GM23338 (cell line): Measurements from ENCODE around the gene SEPTIN8. TPM values are rescaled to one million over a fixed set of nuclear protein-coding genes. Genes with fewer than 3 reads are reported as not detected.

Experiments used
- ATAC-seq: fragments of 200-7000 bp; cut with Tn5 transposase; 3 replicates; pipeline ENCODE4 v1.9.1; 2020
- DNase-seq: peaks from one replicate; pipeline ENCODE4 v3.0.0-alpha.2; 2015; ENCODE audit warnings: low spot score
- H2AFZ ChIP-seq: fragments of 200-600 bp; sonication (generic); 2 replicates; pipeline ENCODE4 v1.8.0; 2016; ENCODE audit warnings: antibody characterized with exemption, mild to moderate bottlenecking, moderate library complexity
- H3F3A ChIP-seq: fragments of 200-600 bp; sonication (generic); replicated peaks from 2 replicates; pipeline ENCODE4 v1.8.0; 2017; ENCODE audit warnings: antibody characterized with exemption, mixed run types, low read depth
- H3K27ac ChIP-seq: fragments of 200-600 bp; sonication (generic); 2 replicates; pipeline ENCODE4 v1.6.1; 2016; ENCODE audit warnings: low read depth
- H3K27me3 ChIP-seq: fragments of 200-600 bp; sonication (generic); 2 replicates; pipeline ENCODE4 v1.8.0; 2016; ENCODE audit warnings: mild to moderate bottlenecking, mixed run types, moderate library complexity; ENCODE audit not compliant: insufficient read depth
- H3K36me3 ChIP-seq: fragments of 200-600 bp; sonication (generic); 2 replicates; pipeline ENCODE4 v1.8.0; 2016; ENCODE audit warnings: mild to moderate bottlenecking; ENCODE audit not compliant: insufficient read depth
- H3K4me1 ChIP-seq: fragments of 200-600 bp; sonication (generic); 2 replicates; pipeline ENCODE4 v1.8.0; 2016; ENCODE audit warnings: mild to moderate bottlenecking, moderate library complexity; ENCODE audit not compliant: insufficient read depth
- H3K4me2 ChIP-seq: fragments of 200-600 bp; sonication (generic); 2 replicates; pipeline ENCODE4 v1.7.1; 2017; ENCODE audit warnings: mixed run types
- H3K4me3 ChIP-seq: fragments of 200-600 bp; sonication (generic); 2 replicates; pipeline ENCODE4 v1.6.1; 2016; ENCODE audit warnings: mixed run types
- H3K79me2 ChIP-seq: fragments of 200-600 bp; sonication (generic); replicated peaks from 2 replicates; pipeline ENCODE4 v1.8.0; 2017; ENCODE audit warnings: mild to moderate bottlenecking; ENCODE audit not compliant: insufficient read depth
- H3K9me2 ChIP-seq: fragments of 200-600 bp; sonication (generic); 2 replicates; pipeline ENCODE4 v1.8.0; 2017; ENCODE audit not compliant: insufficient read depth
- H4K20me1 ChIP-seq: fragments of 200-600 bp; sonication (generic); replicated peaks from 2 replicates; pipeline ENCODE4 v1.8.0; 2017; ENCODE audit warnings: mild to moderate bottlenecking; ENCODE audit not compliant: insufficient read depth
- H3K27ac Mint-ChIP-seq: 2 replicates; pipeline ENCODE4 v1.8.0; 2020; ENCODE audit warnings: inconsistent platforms, mild to moderate bottlenecking, moderate library complexity, mixed read lengths
- H3K27me3 Mint-ChIP-seq: 3 replicates; pipeline ENCODE4 v1.8.0; 2022; ENCODE audit warnings: low read depth, mild to moderate bottlenecking, moderate library complexity, mixed read lengths, inconsistent platforms; ENCODE audit not compliant: insufficient read depth, poor library complexity
- H3K36me3 Mint-ChIP-seq: 3 replicates; pipeline ENCODE4 v1.8.0; 2021; ENCODE audit warnings: low read depth, mild to moderate bottlenecking, inconsistent platforms, moderate library complexity, mixed read lengths
- H3K4me1 Mint-ChIP-seq: 3 replicates; pipeline ENCODE4 v1.8.0; 2020; ENCODE audit warnings: mild to moderate bottlenecking, inconsistent platforms, mixed read lengths
- H3K4me3 Mint-ChIP-seq: 3 replicates; pipeline ENCODE4 v1.8.0; 2021; ENCODE audit warnings: moderate library complexity, mild to moderate bottlenecking, inconsistent platforms, mixed read lengths
- H3K9me3 Mint-ChIP-seq: 3 replicates; pipeline ENCODE4 v1.8.0; 2020; ENCODE audit warnings: moderate library complexity, mild to moderate bottlenecking, inconsistent platforms, mixed read lengths
- CREB1 ChIP-seq: fragments of 250-450 bp; sonication (Bioruptor Pico); IDR thresholded peaks from 2 replicates; pipeline ENCODE4 v1.5.0; 2020; ENCODE audit warnings: low read depth, mild to moderate bottlenecking, moderate library complexity
- EZH2 ChIP-seq: fragments of 200-600 bp; sonication (generic); IDR thresholded peaks from one replicate; pipeline ENCODE4 v1.8.0; 2017; ENCODE audit warnings: antibody characterized with exemption, mild to moderate bottlenecking, low read depth; ENCODE audit not compliant: unreplicated experiment
- EZH2phosphoT487 ChIP-seq: fragments of 200-600 bp; sonication (generic); IDR thresholded peaks from one replicate; pipeline ENCODE4 v1.8.1; 2018; ENCODE audit warnings: antibody characterized with exemption; ENCODE audit not compliant: unreplicated experiment
- STAT1 ChIP-seq: IDR thresholded peaks from one replicate; pipeline ENCODE4 v1.6.1; 2016; ENCODE audit warnings: antibody characterized with exemption; ENCODE audit not compliant: unreplicated experiment
- ZNF331 ChIP-seq: fragments of 250-450 bp; sonication (Bioruptor Pico); IDR thresholded peaks from 2 replicates; pipeline ENCODE4 v1.5.0; 2020; ENCODE audit warnings: low read depth, mild to moderate bottlenecking, moderate library complexity
- polyA plus RNA-seq: library from polyadenylated mRNA; unstranded; fragments of >200 nt; fragmentation: Nextera tagmentation; extraction: Ambion mirVana; gene quantifications from 2 replicates; pipeline ENCODE4 v1.2.1, GENCODE V29; 2016
- total RNA-seq: library from RNA; depleted of rRNA; stranded (reverse); fragments of >200 nt; shearing (Covaris generic); gene quantifications from 2 replicates; pipeline ENCODE4 v1.2.3, GENCODE V29; 2014
- TF ChIP-seq, protein P1 (sequence below), 2 experiments: fragments of 200-600 bp in 1 of 2; sonication (generic) in 1 of 2; conservative IDR thresholded peaks; 2 replicates each; pipeline versions ENCODE4 v1.5.1 to v1.6.1; 2016 to 2017; ENCODE audit warnings: antibody characterized with exemption in 2 of 2, low read depth in 2 of 2, mild to moderate bottlenecking in 2 of 2, moderate library complexity in 1 of 2
- TF ChIP-seq, protein P2 (sequence below): IDR thresholded peaks from 2 replicates; pipeline ENCODE4 v1.6.1; 2016; ENCODE audit warnings: antibody characterized with exemption
- TF ChIP-seq, protein P3 (sequence below): fragments of 250-450 bp; sonication (Bioruptor Pico); IDR thresholded peaks from 2 replicates; pipeline ENCODE4 v1.5.0; 2020; ENCODE audit warnings: mild to moderate bottlenecking, moderate library complexity

SEPTIN8 gene
- total and polyA plus RNA-seq, 2 experiments from 2014 or later, result 8.8 to 45.0 TPM

DNA sequence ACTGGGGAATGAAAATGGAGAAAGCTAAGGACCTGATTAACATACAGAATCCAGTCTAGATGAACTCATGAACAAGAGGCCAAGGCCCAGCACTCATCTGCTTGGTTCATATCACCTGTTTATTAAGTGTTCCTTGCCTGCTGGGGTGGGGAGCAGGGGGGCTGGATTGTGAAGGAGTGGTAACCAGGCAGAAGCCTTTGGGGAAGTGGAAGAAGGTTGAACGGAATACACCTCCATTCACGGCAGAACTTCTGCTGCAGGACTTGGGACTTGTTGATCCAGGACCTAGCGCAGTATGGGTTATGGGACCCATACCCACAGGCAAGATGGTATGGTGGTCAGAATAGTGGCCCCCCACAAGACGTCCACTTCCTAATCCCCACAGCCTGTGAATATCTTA is 8.8 kb upstream of the SEPTIN8 start:
- Histone ChIP-seq H3K79me2 (no peaks in the 10 kb centered on the region), H3K4me1 (no peaks in the 10 kb centered on the region), H2AFZ (no peak overlapping the region), H3K4me3 (no peak overlapping the region), H3F3A (no peaks in the 10 kb centered on the region), H3K36me3 (no peaks in the 10 kb centered on the region), H4K20me1 (no peaks in the 10 kb centered on the region), H3K4me2 (no peak overlapping the region), H3K27me3 (peaks cover 16% of the 10 kb centered on the region), H3K9me2 (no peaks in the 10 kb centered on the region), H3K27ac (no peak overlapping the region)
- TF ChIP-seq, protein P1, sequence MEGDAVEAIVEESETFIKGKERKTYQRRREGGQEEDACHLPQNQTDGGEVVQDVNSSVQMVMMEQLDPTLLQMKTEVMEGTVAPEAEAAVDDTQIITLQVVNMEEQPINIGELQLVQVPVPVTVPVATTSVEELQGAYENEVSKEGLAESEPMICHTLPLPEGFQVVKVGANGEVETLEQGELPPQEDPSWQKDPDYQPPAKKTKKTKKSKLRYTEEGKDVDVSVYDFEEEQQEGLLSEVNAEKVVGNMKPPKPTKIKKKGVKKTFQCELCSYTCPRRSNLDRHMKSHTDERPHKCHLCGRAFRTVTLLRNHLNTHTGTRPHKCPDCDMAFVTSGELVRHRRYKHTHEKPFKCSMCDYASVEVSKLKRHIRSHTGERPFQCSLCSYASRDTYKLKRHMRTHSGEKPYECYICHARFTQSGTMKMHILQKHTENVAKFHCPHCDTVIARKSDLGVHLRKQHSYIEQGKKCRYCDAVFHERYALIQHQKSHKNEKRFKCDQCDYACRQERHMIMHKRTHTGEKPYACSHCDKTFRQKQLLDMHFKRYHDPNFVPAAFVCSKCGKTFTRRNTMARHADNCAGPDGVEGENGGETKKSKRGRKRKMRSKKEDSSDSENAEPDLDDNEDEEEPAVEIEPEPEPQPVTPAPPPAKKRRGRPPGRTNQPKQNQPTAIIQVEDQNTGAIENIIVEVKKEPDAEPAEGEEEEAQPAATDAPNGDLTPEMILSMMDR (conservative IDR thresholded peaks at IDR 0.05; ENCODE audit: low read depth in 2 of 2), result no peak
- TF ChIP-seq, protein P2, sequence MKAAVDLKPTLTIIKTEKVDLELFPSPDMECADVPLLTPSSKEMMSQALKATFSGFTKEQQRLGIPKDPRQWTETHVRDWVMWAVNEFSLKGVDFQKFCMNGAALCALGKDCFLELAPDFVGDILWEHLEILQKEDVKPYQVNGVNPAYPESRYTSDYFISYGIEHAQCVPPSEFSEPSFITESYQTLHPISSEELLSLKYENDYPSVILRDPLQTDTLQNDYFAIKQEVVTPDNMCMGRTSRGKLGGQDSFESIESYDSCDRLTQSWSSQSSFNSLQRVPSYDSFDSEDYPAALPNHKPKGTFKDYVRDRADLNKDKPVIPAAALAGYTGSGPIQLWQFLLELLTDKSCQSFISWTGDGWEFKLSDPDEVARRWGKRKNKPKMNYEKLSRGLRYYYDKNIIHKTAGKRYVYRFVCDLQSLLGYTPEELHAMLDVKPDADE, result no peak
- TF ChIP-seq ZNF331 (CRISPR knock-in tag) (no peak), STAT1 (no peak), EZH2phosphoT487 (no peak)
- DNase-seq (no peak), ATAC-seq (no peak)
- H3K36me3 Mint-ChIP-seq, result no peaks in the 10 kb centered on the region
- peaks cover 11% of the 10 kb centered on the region for H3K4me1 Mint-ChIP-seq
- H3K9me3 Mint-ChIP-seq, result no peaks in the 10 kb centered on the region
- H3K27ac Mint-ChIP-seq, result no peak overlapping the region
- no peak overlapping the region for H3K4me3 Mint-ChIP-seq
- peaks cover 9% of the 10 kb centered on the region for H3K27me3 Mint-ChIP-seq

DNA sequence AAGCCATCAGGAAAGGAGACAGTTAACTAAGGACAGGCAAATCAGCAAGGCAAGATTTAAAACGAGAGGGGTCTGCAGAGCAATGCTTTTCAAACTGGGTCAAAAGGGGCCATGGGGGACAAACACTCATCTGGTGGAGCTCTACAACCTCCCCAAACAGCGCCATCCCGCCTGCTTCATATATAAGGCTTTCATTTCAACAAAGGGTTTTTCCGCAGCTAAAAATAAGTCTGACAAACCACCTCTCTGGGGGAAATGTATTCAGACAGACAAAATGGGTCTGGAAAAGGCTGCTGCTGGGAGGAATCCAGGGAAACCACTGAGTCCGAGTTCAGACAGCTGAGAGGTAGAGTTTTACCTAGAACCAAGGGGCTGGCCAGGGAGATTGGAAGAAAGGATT is 8.3 kb upstream of the SEPTIN8 start:
- Mint-ChIP-seq H3K9me3 (no peaks in the 10 kb centered on the region), H3K27ac (no peak overlapping the region), H3K4me1 (peaks cover 11% of the 10 kb centered on the region), H3K36me3 (no peaks in the 10 kb centered on the region), H3K4me3 (no peak overlapping the region), H3K27me3 (peaks cover 9% of the 10 kb centered on the region)
- Histone ChIP-seq H3F3A (no peaks in the 10 kb centered on the region), H3K27ac (no peak overlapping the region), H2AFZ (peak overlapping the region; percentile 47; the same call in 1 of the 2 replicates), H4K20me1 (no peaks in the 10 kb centered on the region), H3K27me3 (peaks cover 21% of the 10 kb centered on the region), H3K36me3 (no peaks in the 10 kb centered on the region), H3K4me1 (no peaks in the 10 kb centered on the region), H3K9me2 (no peaks in the 10 kb centered on the region), H3K4me2 (no peak overlapping the region), H3K79me2 (no peaks in the 10 kb centered on the region), H3K4me3 (no peak overlapping the region)
- ATAC-seq, result no peak
- no peak for DNase-seq
- TF ChIP-seq EZH2phosphoT487, result no peak
- TF ChIP-seq CREB1, result no peak
- TF ChIP-seq, protein P2, result no peak
- no peak for TF ChIP-seq ZNF331 (CRISPR knock-in tag)
- no peak for TF ChIP-seq EZH2
- TF ChIP-seq, protein P1 (conservative IDR thresholded peaks at IDR 0.05; ENCODE audit: low read depth in 2 of 2), result no peak
- TF ChIP-seq, protein P3, sequence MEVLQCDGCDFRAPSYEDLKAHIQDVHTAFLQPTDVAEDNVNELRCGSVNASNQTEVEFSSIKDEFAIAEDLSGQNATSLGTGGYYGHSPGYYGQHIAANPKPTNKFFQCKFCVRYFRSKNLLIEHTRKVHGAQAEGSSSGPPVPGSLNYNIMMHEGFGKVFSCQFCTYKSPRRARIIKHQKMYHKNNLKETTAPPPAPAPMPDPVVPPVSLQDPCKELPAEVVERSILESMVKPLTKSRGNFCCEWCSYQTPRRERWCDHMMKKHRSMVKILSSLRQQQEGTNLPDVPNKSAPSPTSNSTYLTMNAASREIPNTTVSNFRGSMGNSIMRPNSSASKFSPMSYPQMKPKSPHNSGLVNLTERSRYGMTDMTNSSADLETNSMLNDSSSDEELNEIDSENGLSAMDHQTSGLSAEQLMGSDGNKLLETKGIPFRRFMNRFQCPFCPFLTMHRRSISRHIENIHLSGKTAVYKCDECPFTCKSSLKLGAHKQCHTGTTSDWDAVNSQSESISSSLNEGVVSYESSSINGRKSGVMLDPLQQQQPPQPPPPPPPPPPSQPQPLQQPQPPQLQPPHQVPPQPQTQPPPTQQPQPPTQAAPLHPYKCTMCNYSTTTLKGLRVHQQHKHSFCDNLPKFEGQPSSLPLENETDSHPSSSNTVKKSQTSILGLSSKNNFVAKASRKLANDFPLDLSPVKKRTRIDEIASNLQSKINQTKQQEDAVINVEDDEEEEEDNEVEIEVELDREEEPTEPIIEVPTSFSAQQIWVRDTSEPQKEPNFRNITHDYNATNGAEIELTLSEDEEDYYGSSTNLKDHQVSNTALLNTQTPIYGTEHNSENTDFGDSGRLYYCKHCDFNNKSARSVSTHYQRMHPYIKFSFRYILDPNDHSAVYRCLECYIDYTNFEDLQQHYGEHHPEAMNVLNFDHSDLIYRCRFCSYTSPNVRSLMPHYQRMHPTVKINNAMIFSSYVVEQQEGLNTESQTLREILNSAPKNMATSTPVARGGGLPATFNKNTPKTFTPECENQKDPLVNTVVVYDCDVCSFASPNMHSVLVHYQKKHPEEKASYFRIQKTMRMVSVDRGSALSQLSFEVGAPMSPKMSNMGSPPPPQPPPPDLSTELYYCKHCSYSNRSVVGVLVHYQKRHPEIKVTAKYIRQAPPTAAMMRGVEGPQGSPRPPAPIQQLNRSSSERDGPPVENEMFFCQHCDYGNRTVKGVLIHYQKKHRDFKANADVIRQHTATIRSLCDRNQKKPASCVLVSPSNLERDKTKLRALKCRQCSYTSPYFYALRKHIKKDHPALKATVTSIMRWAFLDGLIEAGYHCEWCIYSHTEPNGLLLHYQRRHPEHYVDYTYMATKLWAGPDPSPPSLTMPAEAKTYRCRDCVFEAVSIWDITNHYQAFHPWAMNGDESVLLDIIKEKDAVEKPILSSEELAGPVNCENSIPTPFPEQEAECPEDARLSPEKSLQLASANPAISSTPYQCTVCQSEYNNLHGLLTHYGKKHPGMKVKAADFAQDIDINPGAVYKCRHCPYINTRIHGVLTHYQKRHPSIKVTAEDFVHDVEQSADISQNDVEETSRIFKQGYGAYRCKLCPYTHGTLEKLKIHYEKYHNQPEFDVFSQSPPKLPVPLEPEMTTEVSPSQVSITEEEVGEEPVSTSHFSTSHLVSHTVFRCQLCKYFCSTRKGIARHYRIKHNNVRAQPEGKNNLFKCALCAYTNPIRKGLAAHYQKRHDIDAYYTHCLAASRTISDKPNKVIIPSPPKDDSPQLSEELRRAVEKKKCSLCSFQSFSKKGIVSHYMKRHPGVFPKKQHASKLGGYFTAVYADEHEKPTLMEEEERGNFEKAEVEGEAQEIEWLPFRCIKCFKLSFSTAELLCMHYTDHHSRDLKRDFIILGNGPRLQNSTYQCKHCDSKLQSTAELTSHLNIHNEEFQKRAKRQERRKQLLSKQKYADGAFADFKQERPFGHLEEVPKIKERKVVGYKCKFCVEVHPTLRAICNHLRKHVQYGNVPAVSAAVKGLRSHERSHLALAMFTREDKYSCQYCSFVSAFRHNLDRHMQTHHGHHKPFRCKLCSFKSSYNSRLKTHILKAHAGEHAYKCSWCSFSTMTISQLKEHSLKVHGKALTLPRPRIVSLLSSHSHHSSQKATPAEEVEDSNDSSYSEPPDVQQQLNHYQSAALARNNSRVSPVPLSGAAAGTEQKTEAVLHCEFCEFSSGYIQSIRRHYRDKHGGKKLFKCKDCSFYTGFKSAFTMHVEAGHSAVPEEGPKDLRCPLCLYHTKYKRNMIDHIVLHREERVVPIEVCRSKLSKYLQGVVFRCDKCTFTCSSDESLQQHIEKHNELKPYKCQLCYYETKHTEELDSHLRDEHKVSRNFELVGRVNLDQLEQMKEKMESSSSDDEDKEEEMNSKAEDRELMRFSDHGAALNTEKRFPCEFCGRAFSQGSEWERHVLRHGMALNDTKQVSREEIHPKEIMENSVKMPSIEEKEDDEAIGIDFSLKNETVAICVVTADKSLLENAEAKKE, result no peak
